Coronary artery (tissue), 2 donors: ENCODE data around the gene ZNF579.
A peak's percentile ranks its signal among the peaks of the same experiment; 100 is the strongest.
"Not testable (repeated sequence)": the region's sequence is repeated elsewhere in the genome, so short reads cannot be mapped to it uniquely, and the experiment has no call there.

Experiments used
- DNase-seq: peaks from one replicate; pipeline ENCODE4 v3.0.0-alpha.2; 2017; ENCODE audit warnings: low spot score
- H3K27ac ChIP-seq, 2 donors: fragments of 200-600 bp; sonication (generic); one replicate each; pipeline ENCODE4 v1.5.1; 2016 to 2019
- H3K4me3 ChIP-seq: fragments of 200-600 bp; sonication (generic); 2 replicates; pipeline ENCODE4 v1.5.1; 2016; ENCODE audit warnings: mild to moderate bottlenecking, moderate library complexity
- TF ChIP-seq, protein P1 (sequence below): fragments of 200-600 bp; sonication (generic); IDR thresholded peaks from one replicate; pipeline ENCODE4 v1.5.1; 2019; ENCODE audit warnings: antibody characterized with exemption

The ZNF579 gene

DNA sequence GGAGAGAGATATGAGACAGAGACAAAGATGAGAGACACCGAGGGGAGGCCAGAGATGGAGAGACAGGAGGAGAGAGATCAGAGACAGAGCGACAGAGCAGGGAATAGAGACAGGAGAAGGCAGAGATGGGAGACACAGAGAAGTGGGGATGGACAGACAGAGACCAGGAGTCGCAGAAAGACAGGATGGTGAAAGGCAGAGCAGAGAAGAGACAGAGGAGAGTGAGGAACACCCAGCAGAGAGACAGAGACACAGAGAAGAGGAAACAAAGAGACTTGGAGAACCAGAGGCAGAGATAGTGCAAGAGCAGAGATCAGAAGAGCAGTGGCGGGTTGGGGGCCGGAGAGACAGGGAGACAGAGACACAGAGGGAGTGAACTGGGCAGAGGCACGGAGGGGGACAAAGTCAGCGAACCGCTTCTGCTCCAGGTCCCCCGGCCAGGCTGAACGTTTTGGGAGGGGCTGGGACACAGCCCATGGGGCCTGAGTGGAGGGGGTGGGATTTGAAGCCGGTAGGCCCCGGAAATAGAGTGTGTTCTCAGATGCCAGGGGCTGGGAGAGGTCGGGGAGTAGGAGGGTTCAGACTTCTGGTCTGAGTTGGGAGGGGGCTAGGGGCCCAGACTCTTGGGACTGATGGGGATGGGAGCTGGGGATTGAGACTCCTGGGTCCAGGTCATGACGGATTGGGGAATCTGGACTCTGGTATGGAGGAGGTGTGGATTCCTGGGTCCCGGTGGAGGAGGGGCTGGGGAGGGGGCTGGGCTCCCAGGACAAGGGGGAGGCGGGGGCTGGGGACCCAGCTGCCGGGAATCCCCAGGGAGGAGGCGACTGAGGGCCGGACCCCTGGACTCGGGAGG, 654 bp downstream of the ZNF579 start:
- H3K27ac ChIP-seq, result peak overlapping the region; percentile 93 to 95
- DNase-seq, result no peak
- TF ChIP-seq, protein P1, sequence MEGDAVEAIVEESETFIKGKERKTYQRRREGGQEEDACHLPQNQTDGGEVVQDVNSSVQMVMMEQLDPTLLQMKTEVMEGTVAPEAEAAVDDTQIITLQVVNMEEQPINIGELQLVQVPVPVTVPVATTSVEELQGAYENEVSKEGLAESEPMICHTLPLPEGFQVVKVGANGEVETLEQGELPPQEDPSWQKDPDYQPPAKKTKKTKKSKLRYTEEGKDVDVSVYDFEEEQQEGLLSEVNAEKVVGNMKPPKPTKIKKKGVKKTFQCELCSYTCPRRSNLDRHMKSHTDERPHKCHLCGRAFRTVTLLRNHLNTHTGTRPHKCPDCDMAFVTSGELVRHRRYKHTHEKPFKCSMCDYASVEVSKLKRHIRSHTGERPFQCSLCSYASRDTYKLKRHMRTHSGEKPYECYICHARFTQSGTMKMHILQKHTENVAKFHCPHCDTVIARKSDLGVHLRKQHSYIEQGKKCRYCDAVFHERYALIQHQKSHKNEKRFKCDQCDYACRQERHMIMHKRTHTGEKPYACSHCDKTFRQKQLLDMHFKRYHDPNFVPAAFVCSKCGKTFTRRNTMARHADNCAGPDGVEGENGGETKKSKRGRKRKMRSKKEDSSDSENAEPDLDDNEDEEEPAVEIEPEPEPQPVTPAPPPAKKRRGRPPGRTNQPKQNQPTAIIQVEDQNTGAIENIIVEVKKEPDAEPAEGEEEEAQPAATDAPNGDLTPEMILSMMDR, result no peak

DNA sequence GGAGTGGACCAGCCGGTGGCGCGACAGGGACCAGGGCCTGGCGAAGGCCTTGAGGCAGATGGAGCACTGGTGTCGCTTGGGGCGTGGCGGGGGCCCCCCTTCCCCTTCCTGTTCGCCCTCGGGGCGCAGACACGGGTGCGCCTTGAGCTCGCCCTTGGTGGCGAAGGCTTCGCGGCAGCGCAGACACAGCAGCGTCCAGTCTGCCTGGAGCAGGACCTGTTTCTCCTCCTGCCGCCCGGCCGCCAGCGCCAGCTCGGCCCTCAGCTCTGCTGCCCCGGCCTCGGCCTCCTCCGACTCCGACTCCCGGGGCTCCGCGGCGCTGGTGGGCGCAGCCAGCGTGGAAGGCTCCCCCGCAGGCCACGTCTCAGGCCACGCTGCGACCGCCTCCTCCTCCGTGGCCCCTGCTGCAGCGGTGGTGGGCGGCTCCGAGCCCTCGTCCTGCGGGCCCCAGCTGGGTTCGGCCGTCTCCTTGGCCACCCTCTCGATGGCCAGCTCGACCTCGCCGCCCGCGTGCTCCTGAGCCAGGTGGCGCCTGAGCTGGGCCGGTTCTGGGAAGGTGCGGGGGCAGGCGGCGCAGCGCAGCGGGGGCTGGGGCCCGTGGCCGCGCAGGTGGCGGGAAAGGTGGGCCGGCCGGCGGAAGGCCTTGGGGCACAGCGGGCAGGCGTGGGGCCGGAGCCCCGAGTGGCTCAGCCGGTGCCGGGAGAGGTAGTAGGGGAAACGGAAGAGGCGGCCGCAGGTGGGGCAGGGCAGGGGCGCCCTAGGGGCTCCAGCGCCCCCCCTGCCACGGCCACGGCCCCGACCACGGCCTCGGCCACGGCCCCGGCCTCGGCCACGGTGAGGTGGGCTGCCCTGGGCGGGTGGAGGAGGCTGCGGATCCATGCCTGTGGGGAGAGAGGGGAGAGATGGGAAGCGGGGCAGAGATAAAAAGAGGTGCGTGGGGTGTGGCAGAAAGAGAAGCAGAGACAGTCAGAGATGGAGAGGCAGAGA, 1.6 kb downstream of the ZNF579 start:
- Histone ChIP-seq H3K4me3 (peak overlapping the region; percentile 91), H3K27ac (no peak overlapping the region)
- DNase-seq, result no peak
- TF ChIP-seq, protein P1, result no peak

More for the DNA sequence above, 654 bp downstream of the ZNF579 start:
- H3K4me3 ChIP-seq, result peak overlapping the region; percentile 91

DNA sequence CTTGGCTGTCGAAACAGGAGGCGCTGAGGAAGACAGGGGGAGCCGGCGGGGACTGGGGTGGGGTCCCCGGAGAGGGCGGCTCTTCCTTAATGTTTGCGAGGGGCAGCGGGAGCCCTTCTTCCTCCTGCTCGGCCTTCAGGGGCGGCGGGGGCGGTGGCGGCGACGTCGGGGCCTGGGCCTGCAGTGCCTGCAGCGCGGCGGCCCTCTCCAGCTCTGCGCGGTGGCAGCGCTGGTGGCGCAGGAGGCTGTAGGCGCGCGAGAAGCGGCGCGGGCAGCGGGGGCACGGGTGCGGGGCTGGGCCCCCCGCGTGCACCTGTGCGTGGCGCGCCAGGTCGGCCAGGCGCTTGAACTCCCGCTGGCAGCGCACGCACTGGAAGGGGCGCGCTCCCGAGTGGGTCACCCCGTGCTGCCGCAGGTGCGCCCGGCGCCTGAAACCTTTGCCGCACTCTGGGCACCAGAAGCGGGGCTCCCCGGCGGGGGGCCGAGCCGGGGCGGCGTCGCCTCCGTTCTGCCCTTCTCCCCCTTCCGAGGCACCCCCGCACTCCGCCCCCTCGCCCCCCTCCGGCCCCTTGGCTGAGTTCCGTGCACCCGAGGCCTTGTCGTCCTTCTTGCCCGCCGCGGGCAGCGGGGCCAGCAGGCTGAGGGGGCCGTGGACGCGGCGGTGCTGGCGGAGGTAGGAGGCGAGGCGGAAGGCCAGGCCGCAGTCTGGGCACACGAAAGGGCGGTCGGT, 2.5 kb downstream of the ZNF579 start:
- DNase-seq, result no peak
- TF ChIP-seq, protein P1, result no peak
- no peak overlapping the region for H3K27ac ChIP-seq
- no peak overlapping the region for H3K4me3 ChIP-seq

DNA sequence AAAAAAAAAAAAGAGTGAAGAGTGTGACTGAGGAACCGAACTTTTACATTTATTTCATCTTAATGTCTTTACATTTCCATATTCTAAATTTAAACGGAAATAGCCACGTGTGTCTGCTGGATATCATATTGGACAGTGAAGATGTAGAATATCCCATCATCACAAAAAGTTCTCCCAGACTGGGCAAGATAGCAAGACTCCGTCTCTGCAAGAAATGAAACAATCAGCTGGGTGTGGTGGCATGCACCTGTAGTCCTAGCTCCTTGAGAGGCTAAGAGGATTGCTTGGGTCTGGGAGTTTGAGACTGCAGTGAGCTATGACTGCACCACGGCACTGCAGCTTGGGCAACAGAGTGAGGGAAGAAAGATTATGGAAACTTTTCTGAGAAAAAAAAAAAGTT, 3.9 kb downstream of the ZNF579 start:
- TF ChIP-seq, protein P1, result no peak
- no peak overlapping the region for H3K4me3 ChIP-seq
- no peak for DNase-seq
- H3K27ac ChIP-seq, result no peak overlapping the region

DNA sequence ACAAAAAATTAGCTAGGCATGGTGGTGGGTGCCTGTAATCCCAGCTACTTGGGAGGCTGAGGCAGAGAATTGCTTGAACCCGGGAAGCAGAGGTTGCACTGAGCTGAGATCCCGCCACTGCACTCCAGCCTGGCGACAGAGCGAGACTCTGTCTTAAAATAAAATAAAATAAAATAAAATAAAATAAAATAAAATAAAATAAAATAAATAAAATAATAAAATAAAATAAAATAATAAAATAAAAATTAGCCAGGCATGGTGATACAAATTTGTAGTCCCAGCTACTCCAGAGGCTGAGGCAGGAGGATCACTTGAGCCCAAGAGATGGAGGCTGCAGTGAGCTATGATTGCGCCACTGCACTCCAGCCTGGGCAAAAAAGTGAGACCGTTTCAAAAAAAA, 6.7 kb downstream of the ZNF579 start:
- not testable (repeated sequence) for H3K27ac ChIP-seq, DNase-seq, H3K4me3 ChIP-seq

DNA sequence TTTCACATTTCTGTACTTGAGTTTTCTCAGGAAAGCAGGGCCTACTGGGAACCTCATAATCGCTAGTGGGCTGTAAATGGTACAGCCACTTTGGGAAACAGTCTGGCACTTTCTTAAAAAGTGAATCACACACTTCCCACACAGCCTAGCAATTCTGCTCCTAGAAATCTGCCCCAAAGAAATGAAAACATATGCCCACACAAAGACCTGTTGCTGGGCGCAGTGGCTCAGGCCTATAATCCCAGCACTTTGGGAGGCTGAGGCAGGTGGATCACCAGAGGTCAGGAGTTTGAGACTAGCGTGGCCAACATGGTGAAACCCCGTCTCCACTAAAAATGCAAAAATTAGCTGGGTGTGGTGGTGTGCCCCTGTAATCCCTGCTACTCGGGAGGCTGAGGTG, 11.2 kb downstream of the ZNF579 start:
- H3K4me3 ChIP-seq, H3K27ac ChIP-seq, DNase-seq: not testable (repeated sequence)

DNA sequence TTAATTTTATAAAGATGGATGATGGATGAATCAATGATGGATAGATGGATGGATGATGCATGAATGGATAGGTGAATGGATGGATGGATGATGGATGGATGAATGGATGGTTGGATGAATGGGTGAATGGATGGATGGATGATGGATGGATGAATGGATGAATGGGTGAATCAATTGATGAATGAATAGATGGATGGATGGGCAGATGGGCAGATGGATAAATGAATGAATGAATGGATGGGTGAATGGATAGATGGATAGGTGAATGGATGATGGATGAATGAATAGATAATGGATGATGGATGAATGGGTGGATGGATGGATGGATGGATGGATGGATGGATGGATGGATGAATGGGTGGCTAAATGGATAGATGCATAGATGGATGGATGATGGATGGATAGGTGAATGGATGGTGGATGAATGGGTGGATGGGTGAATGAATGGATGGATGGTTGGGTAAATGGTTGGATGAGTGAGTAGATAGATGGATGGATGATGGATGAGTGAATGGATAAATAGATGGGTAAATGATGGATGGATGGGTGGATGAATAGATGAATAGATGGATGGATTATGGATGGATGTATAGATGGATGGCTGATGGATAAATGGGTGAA, 12.8 kb downstream of the ZNF579 start:
- H3K4me3 ChIP-seq, result no peak overlapping the region
- no peak overlapping the region for H3K27ac ChIP-seq
- TF ChIP-seq, protein P1, result no peak
- DNase-seq, result no peak
